Measurements from ENCODE around the gene RYR1.

DNA sequence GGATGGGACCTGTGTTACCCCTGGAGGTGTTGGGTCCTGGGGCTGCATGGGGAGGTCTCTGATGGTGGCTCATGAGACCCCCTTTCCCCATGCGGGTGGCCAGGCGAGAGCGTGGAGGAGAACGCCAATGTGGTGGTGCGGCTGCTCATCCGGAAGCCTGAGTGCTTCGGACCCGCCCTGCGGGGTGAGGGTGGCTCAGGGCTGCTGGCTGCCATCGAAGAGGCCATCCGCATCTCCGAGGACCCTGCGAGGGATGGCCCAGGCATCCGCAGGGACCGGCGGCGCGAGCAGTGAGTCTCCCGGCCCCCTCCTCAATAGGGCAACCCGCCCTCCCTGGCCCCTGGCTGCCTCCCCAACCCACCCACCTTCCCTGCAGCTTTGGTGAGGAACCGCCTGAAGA is 66.0 kb downstream of the RYR1 start:
- TF ChIP-seq POLR2A (IDR thresholded peaks at IDR 0.05): no peak
- TF ChIP-seq, protein P1, sequence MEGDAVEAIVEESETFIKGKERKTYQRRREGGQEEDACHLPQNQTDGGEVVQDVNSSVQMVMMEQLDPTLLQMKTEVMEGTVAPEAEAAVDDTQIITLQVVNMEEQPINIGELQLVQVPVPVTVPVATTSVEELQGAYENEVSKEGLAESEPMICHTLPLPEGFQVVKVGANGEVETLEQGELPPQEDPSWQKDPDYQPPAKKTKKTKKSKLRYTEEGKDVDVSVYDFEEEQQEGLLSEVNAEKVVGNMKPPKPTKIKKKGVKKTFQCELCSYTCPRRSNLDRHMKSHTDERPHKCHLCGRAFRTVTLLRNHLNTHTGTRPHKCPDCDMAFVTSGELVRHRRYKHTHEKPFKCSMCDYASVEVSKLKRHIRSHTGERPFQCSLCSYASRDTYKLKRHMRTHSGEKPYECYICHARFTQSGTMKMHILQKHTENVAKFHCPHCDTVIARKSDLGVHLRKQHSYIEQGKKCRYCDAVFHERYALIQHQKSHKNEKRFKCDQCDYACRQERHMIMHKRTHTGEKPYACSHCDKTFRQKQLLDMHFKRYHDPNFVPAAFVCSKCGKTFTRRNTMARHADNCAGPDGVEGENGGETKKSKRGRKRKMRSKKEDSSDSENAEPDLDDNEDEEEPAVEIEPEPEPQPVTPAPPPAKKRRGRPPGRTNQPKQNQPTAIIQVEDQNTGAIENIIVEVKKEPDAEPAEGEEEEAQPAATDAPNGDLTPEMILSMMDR (IDR thresholded peaks at IDR 0.05): no peak

All from body of pancreas (tissue), 4 donors.